Measurements from ENCODE around the gene PIM1.
A peak's percentile ranks its signal among the peaks of the same experiment; 100 is the strongest.

Gene PIM1

DNA sequence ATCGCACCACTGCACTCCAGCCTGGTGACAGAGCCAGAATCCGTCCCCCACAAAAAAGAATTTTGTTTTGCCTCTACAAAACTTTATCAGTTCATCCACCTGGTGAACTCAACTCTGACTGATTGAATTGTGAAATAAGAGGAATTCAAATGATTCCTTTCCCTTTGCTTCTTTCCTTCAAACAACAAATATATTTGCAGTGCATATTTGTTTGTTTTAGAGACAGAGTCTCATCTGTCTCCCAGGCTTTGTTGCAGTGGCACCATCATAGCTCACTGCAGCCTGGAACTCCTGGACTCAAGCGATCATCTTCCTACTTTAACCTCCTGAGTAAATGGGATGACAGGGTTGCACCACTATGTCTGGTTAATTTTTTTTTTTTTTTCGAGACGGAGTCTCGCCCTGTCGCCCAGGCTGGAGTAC, 23.2 kb upstream of the PIM1 start:
- H3K79me1 ChIP-seq (ENCODE audit: low read length): no peaks in the 10 kb centered on the region
- no peak overlapping the region for H2BK5ac ChIP-seq (ENCODE audit: low read length)
- H2BK15ac ChIP-seq (replicated peaks; ENCODE audit: low read depth): no peak overlapping the region
- H3K18ac ChIP-seq (ENCODE audit: low read length): no peak overlapping the region
- no peak overlapping the region for H2BK120ac ChIP-seq (ENCODE audit: low read depth, low read length)
- H3K36me3 ChIP-seq (ENCODE audit: control insufficient read depth, insufficient read depth, low read length): no peaks in the 10 kb centered on the region
- H2AK5ac ChIP-seq (ENCODE audit: low read length): no peak overlapping the region
- DNase-seq: no peak
- no peak overlapping the region for H3K4me2 ChIP-seq (ENCODE audit: low read length)
- H4K5ac ChIP-seq (ENCODE audit: low read length): no peak overlapping the region
- peaks cover 9% of the 10 kb centered on the region for H3K4me1 ChIP-seq (ENCODE audit: control insufficient read depth, low read depth, low read length)
- no peak overlapping the region for H3K56ac ChIP-seq (ENCODE audit: low read length)
- H3K4ac ChIP-seq (ENCODE audit: low read depth, low read length): no peak overlapping the region
- H4K8ac ChIP-seq (ENCODE audit: low read depth, low read length): no peak overlapping the region
- H3K4me3 ChIP-seq (ENCODE audit: low read length): no peak overlapping the region
- no peaks in the 10 kb centered on the region for H3K79me2 ChIP-seq (ENCODE audit: control insufficient read depth, insufficient read depth, low read length)
- no peak overlapping the region for H3K9ac ChIP-seq (ENCODE audit: low read length)
- H3K27ac ChIP-seq (ENCODE audit: low read depth, low read length): no peak overlapping the region
- no peak overlapping the region for H3K23ac ChIP-seq (ENCODE audit: low read length)
- no peaks in the 10 kb centered on the region for H3K27me3 ChIP-seq (ENCODE audit: insufficient read depth, low read length, poor library complexity)
- WGBS (ENCODE audit: extremely low coverage, insufficient coverage, low lambda C conversion rate): no CpG with 5 or more reads among the region's 7 CpGs

GRCh38 chr6:37149745-37150144, 20.2 kb upstream of the PIM1 start:
- Histone ChIP-seq H3K27ac (ENCODE audit: low read depth, low read length) (no peak overlapping the region), H2BK5ac (ENCODE audit: low read length) (no peak overlapping the region), H3K36me3 (ENCODE audit: control insufficient read depth, insufficient read depth, low read length) (no peaks in the 10 kb centered on the region), H3K4me3 (ENCODE audit: low read length) (no peak overlapping the region), H3K9ac (ENCODE audit: low read length) (no peak overlapping the region), H2AK5ac (ENCODE audit: low read length) (no peak overlapping the region), H3K4me2 (ENCODE audit: low read length) (no peak overlapping the region), H3K18ac (ENCODE audit: low read length) (no peak overlapping the region), H3K23ac (ENCODE audit: low read length) (no peak overlapping the region), H3K79me1 (ENCODE audit: low read length) (no peaks in the 10 kb centered on the region), H2BK15ac (replicated peaks; ENCODE audit: low read depth) (no peak overlapping the region), H4K5ac (ENCODE audit: low read length) (no peak overlapping the region), H3K4ac (ENCODE audit: low read depth, low read length) (no peak overlapping the region), H3K27me3 (ENCODE audit: insufficient read depth, low read length, poor library complexity) (no peaks in the 10 kb centered on the region), H3K79me2 (ENCODE audit: control insufficient read depth, insufficient read depth, low read length) (no peaks in the 10 kb centered on the region), H2BK120ac (ENCODE audit: low read depth, low read length) (no peak overlapping the region), H3K56ac (ENCODE audit: low read length) (no peak overlapping the region), H3K4me1 (ENCODE audit: control insufficient read depth, low read depth, low read length) (peaks cover under 1% of the 10 kb centered on the region), H4K8ac (ENCODE audit: low read depth, low read length) (no peak overlapping the region)
- no peak for DNase-seq

GRCh38 chr6:37150314-37150713, 19.6 kb upstream of the PIM1 start:
- no peak for DNase-seq
- Histone ChIP-seq H4K8ac (ENCODE audit: low read depth, low read length) (no peak overlapping the region), H3K18ac (ENCODE audit: low read length) (no peak overlapping the region), H3K79me1 (ENCODE audit: low read length) (no peaks in the 10 kb centered on the region), H2BK5ac (ENCODE audit: low read length) (no peak overlapping the region), H3K79me2 (ENCODE audit: control insufficient read depth, insufficient read depth, low read length) (no peaks in the 10 kb centered on the region), H3K27ac (ENCODE audit: low read depth, low read length) (no peak overlapping the region), H2AK5ac (ENCODE audit: low read length) (no peak overlapping the region), H3K4me3 (ENCODE audit: low read length) (no peak overlapping the region), H3K56ac (ENCODE audit: low read length) (no peak overlapping the region), H3K23ac (ENCODE audit: low read length) (no peak overlapping the region), H3K4me2 (ENCODE audit: low read length) (no peak overlapping the region), H3K4ac (ENCODE audit: low read depth, low read length) (no peak overlapping the region), H3K9ac (ENCODE audit: low read length) (no peak overlapping the region), H3K27me3 (ENCODE audit: insufficient read depth, low read length, poor library complexity) (no peaks in the 10 kb centered on the region), H4K5ac (ENCODE audit: low read length) (no peak overlapping the region), H2BK15ac (replicated peaks; ENCODE audit: low read depth) (no peak overlapping the region), H3K36me3 (ENCODE audit: control insufficient read depth, insufficient read depth, low read length) (no peaks in the 10 kb centered on the region), H2BK120ac (ENCODE audit: low read depth, low read length) (no peak overlapping the region), H3K4me1 (ENCODE audit: control insufficient read depth, low read depth, low read length) (no peaks in the 10 kb centered on the region)
- WGBS (ENCODE audit: extremely low coverage, insufficient coverage, low lambda C conversion rate): no CpG with 5 or more reads among the region's 3 CpGs

GRCh38 chr6:37155394-37156312, 14.3 kb upstream of the PIM1 start:
- no peaks in the 10 kb centered on the region for H3K79me2 ChIP-seq (ENCODE audit: control insufficient read depth, insufficient read depth, low read length)
- H3K27me3 ChIP-seq (ENCODE audit: insufficient read depth, low read length, poor library complexity): no peaks in the 10 kb centered on the region
- no peaks in the 10 kb centered on the region for H3K36me3 ChIP-seq (ENCODE audit: control insufficient read depth, insufficient read depth, low read length)
- no peak overlapping the region for H3K4me2 ChIP-seq (ENCODE audit: low read length)
- H2BK5ac ChIP-seq (ENCODE audit: low read length): no peak overlapping the region
- no peak overlapping the region for H2BK15ac ChIP-seq (replicated peaks; ENCODE audit: low read depth)
- H3K18ac ChIP-seq (ENCODE audit: low read length): peak overlapping the region; percentile 70
- no peak overlapping the region for H2AK5ac ChIP-seq (ENCODE audit: low read length)
- H3K27ac ChIP-seq (ENCODE audit: low read depth, low read length): no peak overlapping the region
- no peaks in the 10 kb centered on the region for H3K4me1 ChIP-seq (ENCODE audit: control insufficient read depth, low read depth, low read length)
- H3K23ac ChIP-seq (ENCODE audit: low read length): no peak overlapping the region
- H4K5ac ChIP-seq (ENCODE audit: low read length): no peak overlapping the region
- no peak overlapping the region for H3K56ac ChIP-seq (ENCODE audit: low read length)
- H3K79me1 ChIP-seq (ENCODE audit: low read length): no peaks in the 10 kb centered on the region
- DNase-seq: no peak
- WGBS (ENCODE audit: extremely low coverage, insufficient coverage, low lambda C conversion rate): no CpG with 5 or more reads among the region's 11 CpGs
- peak overlapping the region; percentile 28 for H4K8ac ChIP-seq (ENCODE audit: low read depth, low read length)
- no peak overlapping the region for H3K9ac ChIP-seq (ENCODE audit: low read length)
- H2BK120ac ChIP-seq (ENCODE audit: low read depth, low read length): no peak overlapping the region
- H3K4me3 ChIP-seq (ENCODE audit: low read length): no peak overlapping the region
- H3K4ac ChIP-seq (ENCODE audit: low read depth, low read length): no peak overlapping the region

GRCh38 chr6:37158508-37158907, 11.4 kb upstream of the PIM1 start:
- H3K79me1 ChIP-seq (ENCODE audit: low read length): no peaks in the 10 kb centered on the region
- H3K9ac ChIP-seq (ENCODE audit: low read length): no peak overlapping the region
- WGBS (ENCODE audit: extremely low coverage, insufficient coverage, low lambda C conversion rate): no CpG with 5 or more reads among the region's 6 CpGs
- no peak overlapping the region for H3K56ac ChIP-seq (ENCODE audit: low read length)
- no peak overlapping the region for H3K27ac ChIP-seq (ENCODE audit: low read depth, low read length)
- no peaks in the 10 kb centered on the region for H3K79me2 ChIP-seq (ENCODE audit: control insufficient read depth, insufficient read depth, low read length)
- no peak for DNase-seq
- H2AK5ac ChIP-seq (ENCODE audit: low read length): no peak overlapping the region
- no peak overlapping the region for H2BK120ac ChIP-seq (ENCODE audit: low read depth, low read length)
- H3K27me3 ChIP-seq (ENCODE audit: insufficient read depth, low read length, poor library complexity): no peaks in the 10 kb centered on the region
- no peak overlapping the region for H3K4me2 ChIP-seq (ENCODE audit: low read length)
- no peak overlapping the region for H3K18ac ChIP-seq (ENCODE audit: low read length)
- H4K8ac ChIP-seq (ENCODE audit: low read depth, low read length): no peak overlapping the region
- H2BK15ac ChIP-seq (replicated peaks; ENCODE audit: low read depth): no peak overlapping the region
- H3K4ac ChIP-seq (ENCODE audit: low read depth, low read length): no peak overlapping the region
- no peak overlapping the region for H4K5ac ChIP-seq (ENCODE audit: low read length)
- no peaks in the 10 kb centered on the region for H3K4me1 ChIP-seq (ENCODE audit: control insufficient read depth, low read depth, low read length)
- no peaks in the 10 kb centered on the region for H3K36me3 ChIP-seq (ENCODE audit: control insufficient read depth, insufficient read depth, low read length)
- no peak overlapping the region for H3K4me3 ChIP-seq (ENCODE audit: low read length)
- no peak overlapping the region for H2BK5ac ChIP-seq (ENCODE audit: low read length)
- no peak overlapping the region for H3K23ac ChIP-seq (ENCODE audit: low read length)
